ENCODE measurements around the gene PIGV.

The PIGV gene

GRCh38 chr1:26745191-26745590 lies 42.6 kb upstream of the PIGV start:
- no peak overlapping the region for H3K9ac ChIP-seq (ENCODE audit: insufficient read length, low read depth)
- DNase-seq (ENCODE audit: low read depth, low spot score), result no peak
- no peak overlapping the region for H3K4me3 ChIP-seq (ENCODE audit: insufficient read length, low read depth)
- H3K9me3 ChIP-seq (ENCODE audit: insufficient read depth, low read length), result no peaks in the 10 kb centered on the region
- H3K27me3 ChIP-seq (ENCODE audit: insufficient read depth, insufficient read length), result no peaks in the 10 kb centered on the region
- H3K4me1 ChIP-seq (ENCODE audit: insufficient read depth, insufficient read length), result peaks cover 15% of the 10 kb centered on the region
- no peak for TF ChIP-seq ZNF274 (IDR thresholded peaks at IDR 0.05; ENCODE audit: low read depth, low read length)
- no peak for TF ChIP-seq YY1 (IDR thresholded peaks at IDR 0.05; ENCODE audit: insufficient read depth, insufficient read length)
- no peak for TF ChIP-seq SUZ12 (IDR thresholded peaks at IDR 0.05; ENCODE audit: extremely low read depth, insufficient read depth, insufficient read length)
- peaks cover 86% of the 10 kb centered on the region for H3K36me3 ChIP-seq (ENCODE audit: insufficient read depth, insufficient read length, low read length)

- Histone ChIP-seq H3K4me3 (ENCODE audit: insufficient read length, low read depth) (no peak overlapping the region), H3K4me1 (ENCODE audit: insufficient read depth, insufficient read length) (peaks cover 15% of the 10 kb centered on the region), H3K27me3 (ENCODE audit: insufficient read depth, insufficient read length) (no peaks in the 10 kb centered on the region), H3K9ac (ENCODE audit: insufficient read length, low read depth) (no peak overlapping the region), H3K36me3 (ENCODE audit: insufficient read depth, insufficient read length, low read length) (peaks cover 86% of the 10 kb centered on the region), H3K9me3 (ENCODE audit: insufficient read depth, low read length) (no peaks in the 10 kb centered on the region)
- no peak for DNase-seq (ENCODE audit: low read depth, low spot score)
- TF ChIP-seq ZNF274 (IDR thresholded peaks at IDR 0.05; ENCODE audit: low read depth, low read length), result no peak
- no peak for TF ChIP-seq SUZ12 (IDR thresholded peaks at IDR 0.05; ENCODE audit: extremely low read depth, insufficient read depth, insufficient read length)
- no peak for TF ChIP-seq YY1 (IDR thresholded peaks at IDR 0.05; ENCODE audit: insufficient read depth, insufficient read length)
Measured at GRCh38 chr1:26747048-26747447, 40.7 kb upstream of the PIGV start.

DNA sequence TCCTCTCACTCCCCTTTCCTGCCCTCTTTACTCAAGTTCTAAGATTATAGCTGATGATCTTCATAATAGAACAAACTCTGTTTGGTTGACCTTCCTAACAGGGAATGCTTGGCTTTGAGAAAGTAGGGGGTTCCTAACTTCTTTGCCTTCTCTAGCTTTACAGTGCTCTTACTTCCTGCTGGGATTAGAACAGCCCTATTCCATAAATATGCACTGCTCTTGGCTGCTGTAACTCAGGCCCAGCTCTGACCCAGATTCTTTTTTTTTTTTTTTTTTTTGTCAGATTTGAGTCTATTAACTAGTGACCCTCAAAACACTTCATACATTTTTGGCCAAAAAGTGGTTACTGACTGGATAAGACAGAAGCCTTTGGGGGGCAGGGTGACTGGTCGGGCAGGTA lies 39.4 kb upstream of the PIGV start:
- no peak overlapping the region for H3K9ac ChIP-seq (ENCODE audit: insufficient read length, low read depth)
- H3K9me3 ChIP-seq (ENCODE audit: insufficient read depth, low read length), result no peaks in the 10 kb centered on the region
- H3K27me3 ChIP-seq (ENCODE audit: insufficient read depth, insufficient read length), result no peaks in the 10 kb centered on the region
- peaks cover 15% of the 10 kb centered on the region for H3K4me1 ChIP-seq (ENCODE audit: insufficient read depth, insufficient read length)
- DNase-seq (ENCODE audit: low read depth, low spot score), result no peak
- H3K4me3 ChIP-seq (ENCODE audit: insufficient read length, low read depth), result no peak overlapping the region
- H3K36me3 ChIP-seq (ENCODE audit: insufficient read depth, insufficient read length, low read length), result peaks cover 86% of the 10 kb centered on the region
- TF ChIP-seq ZNF274 (IDR thresholded peaks at IDR 0.05; ENCODE audit: low read depth, low read length) (no peak), SUZ12 (IDR thresholded peaks at IDR 0.05; ENCODE audit: extremely low read depth, insufficient read depth, insufficient read length) (no peak), YY1 (IDR thresholded peaks at IDR 0.05; ENCODE audit: insufficient read depth, insufficient read length) (no peak)

DNA sequence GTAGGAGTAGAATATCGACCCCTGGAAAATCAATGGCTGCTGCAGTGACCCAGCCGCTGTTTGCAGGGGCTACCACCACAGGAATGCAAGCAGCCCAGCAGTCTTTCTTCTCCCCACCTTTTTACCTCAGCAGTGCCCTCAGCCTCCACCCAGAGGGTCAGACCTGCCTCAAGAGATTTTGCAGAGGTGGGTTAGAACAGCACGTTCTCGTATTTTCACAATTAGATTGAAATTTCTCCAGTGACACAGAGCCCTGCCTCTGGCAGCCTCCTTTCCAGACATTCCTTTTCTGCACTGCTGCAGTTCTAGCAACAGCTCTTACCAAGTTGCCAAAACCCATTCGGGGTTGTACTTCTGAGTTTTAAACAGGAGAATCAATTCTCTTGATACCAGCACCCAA lies 38.3 kb upstream of the PIGV start:
- H3K36me3 ChIP-seq (ENCODE audit: insufficient read depth, insufficient read length, low read length), result peaks cover 90% of the 10 kb centered on the region
- TF ChIP-seq YY1 (IDR thresholded peaks at IDR 0.05; ENCODE audit: insufficient read depth, insufficient read length), result no peak
- no peak for TF ChIP-seq SUZ12 (IDR thresholded peaks at IDR 0.05; ENCODE audit: extremely low read depth, insufficient read depth, insufficient read length)
- H3K4me3 ChIP-seq (ENCODE audit: insufficient read length, low read depth), result no peak overlapping the region
- no peaks in the 10 kb centered on the region for H3K9me3 ChIP-seq (ENCODE audit: insufficient read depth, low read length)
- H3K9ac ChIP-seq (ENCODE audit: insufficient read length, low read depth), result no peak overlapping the region
- peaks cover 12% of the 10 kb centered on the region for H3K4me1 ChIP-seq (ENCODE audit: insufficient read depth, insufficient read length)
- DNase-seq (ENCODE audit: low read depth, low spot score), result no peak
- no peaks in the 10 kb centered on the region for H3K27me3 ChIP-seq (ENCODE audit: insufficient read depth, insufficient read length)

DNA sequence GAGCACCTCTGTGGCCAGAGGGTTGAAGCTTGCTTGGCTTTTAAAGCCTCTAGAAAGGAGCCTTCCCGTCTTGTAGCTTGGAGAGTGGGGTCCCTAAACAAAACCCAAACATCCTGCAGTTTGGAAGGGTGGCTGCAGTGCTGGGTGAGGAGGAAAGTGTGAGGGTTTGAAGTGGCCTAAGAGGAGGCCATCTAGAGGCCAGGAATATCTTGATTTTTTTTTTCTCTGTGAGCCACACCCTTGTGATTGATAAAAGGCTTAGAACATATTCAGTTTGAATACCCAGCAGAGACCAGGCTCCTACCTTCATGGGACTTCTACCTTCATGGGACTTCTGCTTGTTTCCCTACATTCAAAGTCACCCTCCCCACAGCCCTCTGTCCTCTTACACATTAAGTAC lies 37.3 kb upstream of the PIGV start:
- H3K36me3 ChIP-seq (ENCODE audit: insufficient read depth, insufficient read length, low read length), result peaks cover 90% of the 10 kb centered on the region
- peaks cover 12% of the 10 kb centered on the region for H3K4me1 ChIP-seq (ENCODE audit: insufficient read depth, insufficient read length)
- TF ChIP-seq YY1 (IDR thresholded peaks at IDR 0.05; ENCODE audit: insufficient read depth, insufficient read length) (no peak), SUZ12 (IDR thresholded peaks at IDR 0.05; ENCODE audit: extremely low read depth, insufficient read depth, insufficient read length) (no peak), ZNF274 (IDR thresholded peaks at IDR 0.05; ENCODE audit: low read depth, low read length) (no peak)

DNA sequence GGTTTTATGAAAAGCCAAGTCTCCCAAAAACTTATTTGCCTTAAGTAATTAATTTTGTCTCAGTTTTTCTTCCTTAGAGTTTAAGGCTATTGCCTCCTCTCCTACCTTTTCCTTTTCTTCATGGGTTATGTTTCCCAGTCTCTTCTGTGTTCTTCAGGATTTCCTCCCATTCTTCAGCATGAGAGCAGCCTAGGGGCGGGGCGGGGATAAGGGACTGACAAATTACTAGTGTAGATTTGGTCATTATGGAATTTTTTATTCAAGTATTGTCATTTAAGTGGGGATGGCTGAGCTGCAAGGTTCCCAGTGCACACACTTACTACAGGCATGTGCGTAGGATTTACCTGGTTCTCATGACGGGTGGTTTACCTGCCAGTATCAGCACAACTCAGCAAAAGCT lies 35.2 kb upstream of the PIGV start:
- no peak overlapping the region for H3K4me3 ChIP-seq (ENCODE audit: insufficient read length, low read depth)
- no peak overlapping the region for H3K9ac ChIP-seq (ENCODE audit: insufficient read length, low read depth)
- no peak for DNase-seq (ENCODE audit: low read depth, low spot score)
- H3K4me1 ChIP-seq (ENCODE audit: insufficient read depth, insufficient read length), result peaks cover 10% of the 10 kb centered on the region
- peaks cover 81% of the 10 kb centered on the region for H3K36me3 ChIP-seq (ENCODE audit: insufficient read depth, insufficient read length, low read length)
- TF ChIP-seq ZNF274 (IDR thresholded peaks at IDR 0.05; ENCODE audit: low read depth, low read length) (no peak), YY1 (IDR thresholded peaks at IDR 0.05; ENCODE audit: insufficient read depth, insufficient read length) (no peak), SUZ12 (IDR thresholded peaks at IDR 0.05; ENCODE audit: extremely low read depth, insufficient read depth, insufficient read length) (no peak)
- H3K27me3 ChIP-seq (ENCODE audit: insufficient read depth, insufficient read length), result no peaks in the 10 kb centered on the region
- H3K9me3 ChIP-seq (ENCODE audit: insufficient read depth, low read length), result no peaks in the 10 kb centered on the region

More for the DNA sequence above, 37.3 kb upstream of the PIGV start:
- Histone ChIP-seq H3K9me3 (ENCODE audit: insufficient read depth, low read length) (no peaks in the 10 kb centered on the region), H3K27me3 (ENCODE audit: insufficient read depth, insufficient read length) (no peaks in the 10 kb centered on the region), H3K9ac (ENCODE audit: insufficient read length, low read depth) (no peak overlapping the region), H3K4me3 (ENCODE audit: insufficient read length, low read depth) (no peak overlapping the region)
- DNase-seq (ENCODE audit: low read depth, low spot score), result no peak

DNA sequence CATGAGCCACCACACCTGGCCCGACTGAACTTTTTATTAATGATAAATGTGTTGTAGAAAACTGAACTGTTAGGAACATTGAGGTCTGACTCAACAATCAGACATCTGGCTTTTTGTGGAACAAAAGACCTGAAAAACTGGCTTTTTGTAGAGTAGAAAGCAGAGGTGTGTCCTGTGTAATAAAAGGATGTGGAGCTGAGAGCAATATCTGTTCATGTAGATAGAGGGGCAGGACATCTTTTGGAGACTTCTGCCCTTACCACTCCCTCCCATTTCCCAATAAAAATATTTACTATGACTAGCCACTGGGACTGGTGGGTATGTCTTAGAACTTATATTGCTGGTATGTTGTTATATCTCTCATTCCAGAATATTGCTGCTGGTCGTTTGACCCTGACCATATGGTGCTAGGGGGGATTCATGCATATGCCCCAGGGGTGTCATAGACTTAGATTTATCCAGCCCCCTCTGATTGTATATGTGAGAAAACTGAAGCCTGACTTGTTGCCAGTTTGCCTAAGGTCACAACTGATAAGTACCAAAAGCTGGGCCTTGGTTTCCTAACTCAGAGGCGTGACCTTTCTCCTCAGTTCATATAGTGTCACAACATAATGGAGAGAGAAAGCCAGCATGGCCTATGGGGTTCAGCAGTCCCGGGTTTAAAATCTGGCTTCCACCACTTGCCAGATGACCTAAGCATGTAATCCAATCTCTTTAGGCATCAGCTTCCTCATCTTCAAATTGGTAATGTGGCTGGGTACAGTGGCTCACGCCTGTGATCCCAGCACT lies 33.5 kb upstream of the PIGV start:
- no peak for TF ChIP-seq ZNF274 (IDR thresholded peaks at IDR 0.05; ENCODE audit: low read depth, low read length)
- TF ChIP-seq SUZ12 (IDR thresholded peaks at IDR 0.05; ENCODE audit: extremely low read depth, insufficient read depth, insufficient read length), result no peak
- no peak for TF ChIP-seq YY1 (IDR thresholded peaks at IDR 0.05; ENCODE audit: insufficient read depth, insufficient read length)
- Histone ChIP-seq H3K9ac (ENCODE audit: insufficient read length, low read depth) (no peak overlapping the region), H3K36me3 (ENCODE audit: insufficient read depth, insufficient read length, low read length) (peaks cover 89% of the 10 kb centered on the region), H3K4me1 (ENCODE audit: insufficient read depth, insufficient read length) (peaks cover 6% of the 10 kb centered on the region), H3K4me3 (ENCODE audit: insufficient read length, low read depth) (no peak overlapping the region), H3K27me3 (ENCODE audit: insufficient read depth, insufficient read length) (no peaks in the 10 kb centered on the region), H3K9me3 (ENCODE audit: insufficient read depth, low read length) (no peaks in the 10 kb centered on the region)
- DNase-seq (ENCODE audit: low read depth, low spot score), result no peak

Data from NT2/D1 (cell line).